Measurements from ENCODE around the gene MORN4. TPM values are rescaled to one million over a fixed set of nuclear protein-coding genes. Genes with fewer than 3 reads are reported as not detected.
A peak's percentile ranks its signal among the peaks of the same experiment; 100 is the strongest.
"Not testable (repeated sequence)": the region's sequence is repeated elsewhere in the genome, so short reads cannot be mapped to it uniquely, and the experiment has no call there.

The MORN4 gene
- total and polyA plus RNA-seq, 2 donors: 5.9 to 7.6 TPM

GRCh38 chr10:97582169-97582568, 51.1 kb downstream of the MORN4 start:
- 95% methylated on average over 8 of the region's 8 CpGs for WGBS
- DNase-seq (ENCODE audit: extremely low spot score): no peak
- no peak overlapping the region for H3K27ac ChIP-seq (ENCODE audit: low read depth)

GRCh38 chr10:97580421-97581367, 52.6 kb downstream of the MORN4 start:
- 84% methylated on average over 9 of the region's 9 CpGs for WGBS
- no peak overlapping the region for H3K4me3 ChIP-seq (ENCODE audit: low read depth, low read length)
- H3K4me1 ChIP-seq (ENCODE audit: insufficient read depth): no peaks in the 10 kb centered on the region
- no peak for DNase-seq (ENCODE audit: extremely low spot score)
- H3K36me3 ChIP-seq (ENCODE audit: insufficient read depth): no peaks in the 10 kb centered on the region
- no peak overlapping the region for H3K27ac ChIP-seq (ENCODE audit: low read depth)

More at GRCh38 chr10:97582169-97582568, 51.1 kb downstream of the MORN4 start:
- no peak overlapping the region for H3K4me3 ChIP-seq (ENCODE audit: low read depth, low read length)
- no peaks in the 10 kb centered on the region for H3K36me3 ChIP-seq (ENCODE audit: insufficient read depth)
- no peaks in the 10 kb centered on the region for H3K4me1 ChIP-seq (ENCODE audit: insufficient read depth)

GRCh38 chr10:97578171-97578844, 55.0 kb downstream of the MORN4 start:
- no peaks in the 10 kb centered on the region for H3K36me3 ChIP-seq (ENCODE audit: insufficient read depth)
- no peaks in the 10 kb centered on the region for H3K4me1 ChIP-seq (ENCODE audit: insufficient read depth)
- no peak overlapping the region for H3K4me3 ChIP-seq (ENCODE audit: low read depth, low read length)
- no peak overlapping the region for H3K27ac ChIP-seq (ENCODE audit: low read depth)
- no peak for DNase-seq (ENCODE audit: extremely low spot score)
- 80% methylated on average over 40 of the region's 40 CpGs for WGBS

GRCh38 chr10:97577701-97578100, 55.6 kb downstream of the MORN4 start:
- no peak for DNase-seq (ENCODE audit: extremely low spot score)
- 80% methylated on average over 9 of the region's 9 CpGs for WGBS

GRCh38 chr10:97576487-97576886, 56.8 kb downstream of the MORN4 start:
- not testable (repeated sequence) for H3K36me3 ChIP-seq (ENCODE audit: insufficient read depth); H3K27ac ChIP-seq (ENCODE audit: low read depth); H3K4me3 ChIP-seq (ENCODE audit: low read depth, low read length); DNase-seq (ENCODE audit: extremely low spot score); H3K4me1 ChIP-seq (ENCODE audit: insufficient read depth)
- 78% methylated on average over 5 of the region's 5 CpGs for WGBS

More at GRCh38 chr10:97577701-97578100, 55.6 kb downstream of the MORN4 start:
- Histone ChIP-seq H3K4me1 (ENCODE audit: insufficient read depth) (no peaks in the 10 kb centered on the region), H3K27ac (ENCODE audit: low read depth) (no peak overlapping the region), H3K36me3 (ENCODE audit: insufficient read depth) (no peaks in the 10 kb centered on the region), H3K4me3 (ENCODE audit: low read depth, low read length) (no peak overlapping the region)

- Histone ChIP-seq H3K36me3 (ENCODE audit: insufficient read depth) (no peaks in the 10 kb centered on the region), H3K4me3 (ENCODE audit: low read depth, low read length) (no peak overlapping the region), H3K4me1 (ENCODE audit: insufficient read depth) (no peaks in the 10 kb centered on the region), H3K27ac (ENCODE audit: low read depth) (no peak overlapping the region)
- 83% methylated on average over 6 of the region's 6 CpGs for WGBS
- no peak for DNase-seq (ENCODE audit: extremely low spot score)
Observed at GRCh38 chr10:97575127-97575668, 58.1 kb downstream of the MORN4 start.

- H3K36me3 ChIP-seq (ENCODE audit: insufficient read depth): no peaks in the 10 kb centered on the region
- H3K4me3 ChIP-seq (ENCODE audit: low read depth, low read length): no peak overlapping the region
- H3K27ac ChIP-seq (ENCODE audit: low read depth): no peak overlapping the region
- WGBS: 46% methylated on average over 4 of the region's 4 CpGs
- no peaks in the 10 kb centered on the region for H3K4me1 ChIP-seq (ENCODE audit: insufficient read depth)
- peak; percentile 25 for DNase-seq (ENCODE audit: extremely low spot score)
Observed at GRCh38 chr10:97574374-97575126, 58.8 kb downstream of the MORN4 start.

GRCh38 chr10:97573672-97574071, 59.6 kb downstream of the MORN4 start:
- Histone ChIP-seq H3K27ac (ENCODE audit: low read depth) (no peak overlapping the region), H3K36me3 (ENCODE audit: insufficient read depth) (no peaks in the 10 kb centered on the region), H3K4me3 (ENCODE audit: low read depth, low read length) (no peak overlapping the region), H3K4me1 (ENCODE audit: insufficient read depth) (no peaks in the 10 kb centered on the region)
- no peak for DNase-seq (ENCODE audit: extremely low spot score)
- WGBS: 61% methylated on average over 2 of the region's 2 CpGs

GRCh38 chr10:97573021-97573420, 60.3 kb downstream of the MORN4 start:
- Histone ChIP-seq H3K4me1 (ENCODE audit: insufficient read depth) (no peaks in the 10 kb centered on the region), H3K4me3 (ENCODE audit: low read depth, low read length) (no peak overlapping the region), H3K36me3 (ENCODE audit: insufficient read depth) (no peaks in the 10 kb centered on the region), H3K27ac (ENCODE audit: low read depth) (no peak overlapping the region)
- WGBS: 99% methylated on average over 2 of the region's 2 CpGs
- DNase-seq (ENCODE audit: extremely low spot score): no peak

- Histone ChIP-seq H3K27ac (ENCODE audit: low read depth) (peak within 1 kb of the TSS; percentile 81), H3K36me3 (ENCODE audit: insufficient read depth) (no peaks in the 10 kb centered on the region)
- WGBS: 68% methylated on average over 16 of the region's 16 CpGs
Observed at GRCh38 chr10:97572214-97572989, 60.9 kb downstream of the MORN4 start, which contains the start of gene ANKRD2. Gene ANKRD2, plus strand, starts transcription at chr10:97572779. Its CDS starts 10 bp downstream, at chr10:97572789.

GRCh38 chr10:97571622-97572021, 61.7 kb downstream of the MORN4 start:
- Histone ChIP-seq H3K4me3 (ENCODE audit: low read depth, low read length) (no peak overlapping the region), H3K27ac (ENCODE audit: low read depth) (peak overlapping the region; percentile 81), H3K36me3 (ENCODE audit: insufficient read depth) (no peaks in the 10 kb centered on the region), H3K4me1 (ENCODE audit: insufficient read depth) (no peaks in the 10 kb centered on the region)
- 82% methylated on average over 3 of the region's 3 CpGs for WGBS
- DNase-seq (ENCODE audit: extremely low spot score): no peak

More at GRCh38 chr10:97572214-97572989, 60.9 kb downstream of the MORN4 start, which contains the start of gene ANKRD2:
- DNase-seq (ENCODE audit: extremely low spot score): no peak
- H3K4me1 ChIP-seq (ENCODE audit: insufficient read depth): no peaks in the 10 kb centered on the region
- H3K4me3 ChIP-seq (ENCODE audit: low read depth, low read length): no peak within 1 kb of the TSS

GRCh38 chr10:97570789-97571471, 62.4 kb downstream of the MORN4 start:
- no peak for DNase-seq (ENCODE audit: extremely low spot score)
- Histone ChIP-seq H3K27ac (ENCODE audit: low read depth) (no peak overlapping the region), H3K36me3 (ENCODE audit: insufficient read depth) (no peaks in the 10 kb centered on the region), H3K4me3 (ENCODE audit: low read depth, low read length) (no peak overlapping the region), H3K4me1 (ENCODE audit: insufficient read depth) (no peaks in the 10 kb centered on the region)
- 74% methylated on average over 5 of the region's 5 CpGs for WGBS
